Stimulated activated naive B cell treated with anti-CD40 and anti-IgM and Interleukin-4, amounts not matched to agents 10 μg/mL and 1 μg/mL and 100 μg/mL, for 72 hours (primary cell): ENCODE results near the gene KLHDC9.
A peak's percentile ranks its signal among the peaks of the same experiment; 100 is the strongest.
"Not testable (repeated sequence)": the region's sequence is repeated elsewhere in the genome, so short reads cannot be mapped to it uniquely, and the experiment has no call there.

Experiments used
- ATAC-seq, 2 donors: fragments of 150-1000 bp; cut with Tn5 transposase; replicated peaks; 2 replicates each; pipeline ENCODE4 v1.10.0; 2021; ENCODE audit warnings: moderate library complexity in 1 of 2
- DNase-seq: peaks from one replicate; pipeline ENCODE4 v3.0.0; 2021
- H3K27ac Mint-ChIP-seq: one replicate; pipeline ENCODE4 v1.8.0; 2022; ENCODE audit warnings: mild to moderate bottlenecking, mixed read lengths
- H3K27me3 Mint-ChIP-seq, 2 donors: one replicate each; pipeline ENCODE4 v1.8.0; 2022; ENCODE audit warnings: mixed read lengths in 2 of 2
- H3K36me3 Mint-ChIP-seq, 2 donors: one replicate each; pipeline ENCODE4 v1.8.0; 2022; ENCODE audit warnings: mixed read lengths in 2 of 2, mild to moderate bottlenecking in 1 of 2
- H3K4me1 Mint-ChIP-seq, 2 donors: one replicate each; pipeline ENCODE4 v1.8.0; 2022; ENCODE audit warnings: mixed read lengths in 2 of 2, mild to moderate bottlenecking in 1 of 2
- H3K4me3 Mint-ChIP-seq, 2 donors: one replicate each; pipeline ENCODE4 v1.8.0; 2022; ENCODE audit warnings: mild to moderate bottlenecking in 2 of 2, mixed read lengths in 2 of 2, moderate library complexity in 1 of 2
- H3K9me3 Mint-ChIP-seq, 2 donors: one replicate each; pipeline ENCODE4 v1.8.0; 2022; ENCODE audit warnings: mixed read lengths in 2 of 2, mild to moderate bottlenecking in 1 of 2

The KLHDC9 gene

GRCh38 chr1:161095230-161095629 lies 2.9 kb upstream of the KLHDC9 start:
- Mint-ChIP-seq H3K9me3 (no peaks in the 10 kb centered on the region), H3K36me3 (peaks cover 4 to 17% of the 10 kb centered on the region in 2 donors), H3K4me3 (no peak overlapping the region), H3K27me3 (no peaks in the 10 kb centered on the region), H3K27ac (no peak overlapping the region), H3K4me1 (peaks cover 50 to 62% of the 10 kb centered on the region in 2 donors)
- no peak for DNase-seq
- no peak for ATAC-seq

- H3K4me3 Mint-ChIP-seq: peak overlapping the region; percentile 36 to 63
- ATAC-seq (peak; percentile 76 to 79), DNase-seq (peak; percentile 40)
- H3K9me3 Mint-ChIP-seq: no peaks in the 10 kb centered on the region
- peak overlapping the region; percentile 89 for H3K27ac Mint-ChIP-seq
- no peaks in the 10 kb centered on the region for H3K27me3 Mint-ChIP-seq
- peaks cover 52 to 68% of the 10 kb centered on the region in 2 donors for H3K4me1 Mint-ChIP-seq
- H3K36me3 Mint-ChIP-seq: peaks cover 4 to 17% of the 10 kb centered on the region in 2 donors
Observed at GRCh38 chr1:161096015-161096414, 2.1 kb upstream of the KLHDC9 start.

GRCh38 chr1:161096530-161096929 lies 1.6 kb upstream of the KLHDC9 start:
- no peak for DNase-seq
- H3K36me3 Mint-ChIP-seq: peaks cover 7 to 20% of the 10 kb centered on the region in 2 donors
- peak overlapping the region; percentile 89 for H3K27ac Mint-ChIP-seq
- peak in 1 of 2 donors; percentile 1 for ATAC-seq
- peaks cover 52 to 68% of the 10 kb centered on the region in 2 donors for H3K4me1 Mint-ChIP-seq
- H3K27me3 Mint-ChIP-seq: no peaks in the 10 kb centered on the region
- H3K4me3 Mint-ChIP-seq: peak overlapping the region; percentile 36 to 63
- H3K9me3 Mint-ChIP-seq: no peaks in the 10 kb centered on the region

GRCh38 chr1:161099090-161099802 lies 1.1 kb downstream of the KLHDC9 start:
- ATAC-seq (no peak), DNase-seq (no peak)
- Mint-ChIP-seq H3K9me3 (no peaks in the 10 kb centered on the region), H3K4me3 (peak overlapping the region; percentile 83 to 90), H3K27ac (peak overlapping the region; percentile 67), H3K27me3 (no peaks in the 10 kb centered on the region), H3K36me3 (peaks cover 12 to 29% of the 10 kb centered on the region in 2 donors), H3K4me1 (peaks cover 42 to 58% of the 10 kb centered on the region in 2 donors)

- Mint-ChIP-seq H3K9me3 (no peaks in the 10 kb centered on the region), H3K4me1 (peaks cover 37 to 52% of the 10 kb centered on the region in 2 donors), H3K36me3 (peaks cover 12 to 35% of the 10 kb centered on the region in 2 donors), H3K27ac (no peak overlapping the region), H3K4me3 (no peak overlapping the region), H3K27me3 (no peaks in the 10 kb centered on the region)
- DNase-seq (no peak), ATAC-seq (no peak)
Observed at GRCh38 chr1:161100556-161100955, 2.4 kb downstream of the KLHDC9 start.

- peaks cover 10 to 24% of the 10 kb centered on the region in 2 donors for H3K4me1 Mint-ChIP-seq
- peaks cover 17 to 32% of the 10 kb centered on the region in 2 donors for H3K36me3 Mint-ChIP-seq
- ATAC-seq (no peak), DNase-seq (no peak)
- no peak overlapping the region for H3K4me3 Mint-ChIP-seq
- no peaks in the 10 kb centered on the region for H3K27me3 Mint-ChIP-seq
- peak overlapping the region; percentile 60 for H3K27ac Mint-ChIP-seq
- no peaks in the 10 kb centered on the region for H3K9me3 Mint-ChIP-seq
Observed at GRCh38 chr1:161106431-161106830, 8.3 kb downstream of the KLHDC9 start.

GRCh38 chr1:161111117-161111516 lies 13.0 kb downstream of the KLHDC9 start:
- H3K36me3 Mint-ChIP-seq: peaks cover 9 to 28% of the 10 kb centered on the region in 2 donors
- H3K4me3 Mint-ChIP-seq: no peak overlapping the region
- peaks cover 30 to 57% of the 10 kb centered on the region in 2 donors for H3K4me1 Mint-ChIP-seq
- no peak overlapping the region for H3K27ac Mint-ChIP-seq
- ATAC-seq (no peak), DNase-seq (no peak)
- H3K27me3 Mint-ChIP-seq: no peaks in the 10 kb centered on the region
- no peaks in the 10 kb centered on the region for H3K9me3 Mint-ChIP-seq

- H3K27me3 Mint-ChIP-seq: no peaks in the 10 kb centered on the region
- H3K36me3 Mint-ChIP-seq: peaks cover 9 to 24% of the 10 kb centered on the region in 2 donors
- ATAC-seq (no peak), DNase-seq (no peak)
- no peak overlapping the region for H3K4me3 Mint-ChIP-seq
- H3K4me1 Mint-ChIP-seq: peaks cover 28 to 57% of the 10 kb centered on the region in 2 donors
- no peak overlapping the region for H3K27ac Mint-ChIP-seq
- no peaks in the 10 kb centered on the region for H3K9me3 Mint-ChIP-seq
Observed at GRCh38 chr1:161111527-161111926, 13.4 kb downstream of the KLHDC9 start.

- no peaks in the 10 kb centered on the region for H3K27me3 Mint-ChIP-seq
- H3K4me3 Mint-ChIP-seq: peak overlapping the region in 1 of 2 donors; percentile 0
- DNase-seq (no peak), ATAC-seq (no peak)
- H3K4me1 Mint-ChIP-seq: peaks cover 29 to 64% of the 10 kb centered on the region in 2 donors
- H3K27ac Mint-ChIP-seq: peak overlapping the region; percentile 2
- no peaks in the 10 kb centered on the region for H3K9me3 Mint-ChIP-seq
- H3K36me3 Mint-ChIP-seq: peaks cover 13 to 26% of the 10 kb centered on the region in 2 donors
Observed at GRCh38 chr1:161113915-161114314, 15.8 kb downstream of the KLHDC9 start.

- H3K27me3 Mint-ChIP-seq: no peaks in the 10 kb centered on the region
- H3K4me1 Mint-ChIP-seq: peaks cover 35 to 68% of the 10 kb centered on the region in 2 donors
- H3K4me3 Mint-ChIP-seq: peak overlapping the region in 1 of 2 donors; percentile 0
- ATAC-seq (no peak), DNase-seq (no peak)
- H3K36me3 Mint-ChIP-seq: peaks cover 14 to 27% of the 10 kb centered on the region in 2 donors
- H3K9me3 Mint-ChIP-seq: no peaks in the 10 kb centered on the region
- no peak overlapping the region for H3K27ac Mint-ChIP-seq
Observed at GRCh38 chr1:161114556-161114955, 16.4 kb downstream of the KLHDC9 start.

- Mint-ChIP-seq H3K9me3 (no peaks in the 10 kb centered on the region), H3K27me3 (no peaks in the 10 kb centered on the region), H3K36me3 (peaks cover 16 to 33% of the 10 kb centered on the region in 2 donors), H3K4me1 (peaks cover 40 to 74% of the 10 kb centered on the region in 2 donors), H3K4me3 (peak overlapping the region in 1 of 2 donors; percentile 41), H3K27ac (peak overlapping the region; percentile 28)
- no peak for ATAC-seq
- no peak for DNase-seq
Observed at GRCh38 chr1:161115132-161115711, 17.1 kb downstream of the KLHDC9 start.

GRCh38 chr1:161115961-161116360 lies 17.8 kb downstream of the KLHDC9 start:
- peaks cover 43 to 80% of the 10 kb centered on the region in 2 donors for H3K4me1 Mint-ChIP-seq
- not testable (repeated sequence) for H3K27me3 Mint-ChIP-seq, H3K9me3 Mint-ChIP-seq, ATAC-seq, DNase-seq
- H3K36me3 Mint-ChIP-seq: peaks cover 16 to 38% of the 10 kb centered on the region in 2 donors
- peak overlapping the region; percentile 56 for H3K27ac Mint-ChIP-seq
- peak overlapping the region; percentile 95 to 98 for H3K4me3 Mint-ChIP-seq

- DNase-seq (peak; percentile 80), ATAC-seq (peak; percentile 85 to 88)
- peak within 1 kb of the TSS; percentile 95 to 98 for H3K4me3 Mint-ChIP-seq
- peaks cover 22 to 50% of the 10 kb centered on the region in 2 donors for H3K36me3 Mint-ChIP-seq
- H3K27me3 Mint-ChIP-seq: no peaks in the 10 kb centered on the region
- H3K9me3 Mint-ChIP-seq: no peaks in the 10 kb centered on the region
- H3K4me1 Mint-ChIP-seq: peaks cover 45 to 83% of the 10 kb centered on the region in 2 donors
- peak within 1 kb of the TSS; percentile 95 for H3K27ac Mint-ChIP-seq
Observed at GRCh38 chr1:161117759-161118581, 19.8 kb downstream of the KLHDC9 start, which contains the start of the genes NIT1 and PFDN2. Gene NIT1 (plus strand): TSS chr1:161118105. CDS start chr1:161118177, 72 bp downstream. Gene PFDN2 (minus strand): TSS chr1:161118037. CDS start chr1:161118026, 11 bp downstream.
